Stimulated activated CD8-positive, alpha-beta memory T cell treated with anti-CD3 and anti-CD28 coated beads, Interleukin-12 subunit alpha, Interleukin-12 subunit beta, amount 100 ng/mL, for 4 hours (primary cell): ENCODE data around the gene ITPRIPL1.
"Not testable (repeated sequence)": the region's sequence is repeated elsewhere in the genome, so short reads cannot be mapped to it uniquely, and the experiment has no call there.

ENCODE experiments used
- DNase-seq: peaks from one replicate; pipeline ENCODE4 v3.0.0-alpha.2; 2020; ENCODE audit warnings: low read depth

Gene ITPRIPL1

GRCh38 chr2:96325041-96325883 is at the start of gene ITPRIPL1:
Gene ITPRIPL1, plus strand, starts transcription at chr2:96325317. Its CDS starts 523 bp downstream, at chr2:96325840.
- DNase-seq, result no peak

- DNase-seq, result no peak
These were observed 48.2 kb upstream of the ITPRIPL1 start for GRCh38 chr2:96276787-96277499.

- no peak for DNase-seq
These were observed 37.8 kb upstream of the ITPRIPL1 start for GRCh38 chr2:96287273-96287856.

GRCh38 chr2:96291751-96292150 is 33.4 kb upstream of the ITPRIPL1 start:
- DNase-seq, result no peak

- DNase-seq, result not testable (repeated sequence)
These were observed 30.8 kb upstream of the ITPRIPL1 start for GRCh38 chr2:96294271-96294670.

- no peak for DNase-seq
These were observed 28.2 kb upstream of the ITPRIPL1 start for GRCh38 chr2:96296925-96297324.

GRCh38 chr2:96301865-96302264 is 23.3 kb upstream of the ITPRIPL1 start:
- no peak for DNase-seq

GRCh38 chr2:96304606-96305005 is 20.5 kb upstream of the ITPRIPL1 start:
- no peak for DNase-seq

GRCh38 chr2:96305091-96305978 is 19.8 kb upstream of the ITPRIPL1 start, which contains the start of gene SNRNP200:
Gene SNRNP200, minus strand, starts transcription at chr2:96305546. Its CDS starts 109 bp downstream, at chr2:96305437.
- peak; percentile 79 for DNase-seq

GRCh38 chr2:96305979-96306308 is 19.2 kb upstream of the ITPRIPL1 start:
- DNase-seq, result no peak

GRCh38 chr2:96306370-96306769 is 18.7 kb upstream of the ITPRIPL1 start:
- DNase-seq, result no peak

- no peak for DNase-seq
These were observed 16.9 kb upstream of the ITPRIPL1 start for GRCh38 chr2:96308248-96308647.

GRCh38 chr2:96315005-96315399 is 10.1 kb upstream of the ITPRIPL1 start:
- DNase-seq, result no peak

GRCh38 chr2:96315400-96316071 is 9.6 kb upstream of the ITPRIPL1 start:
- no peak for DNase-seq

GRCh38 chr2:96316999-96317398 is 8.1 kb upstream of the ITPRIPL1 start:
- DNase-seq, result no peak

- DNase-seq, result no peak
These were observed 7.5 kb upstream of the ITPRIPL1 start for GRCh38 chr2:96317584-96317997.

- no peak for DNase-seq
These were observed 6.4 kb upstream of the ITPRIPL1 start for GRCh38 chr2:96318723-96319122.

GRCh38 chr2:96319396-96319795 is 5.7 kb upstream of the ITPRIPL1 start:
- DNase-seq, result no peak

- no peak for DNase-seq
These were observed 4.8 kb upstream of the ITPRIPL1 start for GRCh38 chr2:96320326-96320725.

- no peak for DNase-seq
These were observed 4.1 kb upstream of the ITPRIPL1 start for GRCh38 chr2:96320728-96321622.
